ENCODE results near the gene UMAD1.

The UMAD1 gene

DNA sequence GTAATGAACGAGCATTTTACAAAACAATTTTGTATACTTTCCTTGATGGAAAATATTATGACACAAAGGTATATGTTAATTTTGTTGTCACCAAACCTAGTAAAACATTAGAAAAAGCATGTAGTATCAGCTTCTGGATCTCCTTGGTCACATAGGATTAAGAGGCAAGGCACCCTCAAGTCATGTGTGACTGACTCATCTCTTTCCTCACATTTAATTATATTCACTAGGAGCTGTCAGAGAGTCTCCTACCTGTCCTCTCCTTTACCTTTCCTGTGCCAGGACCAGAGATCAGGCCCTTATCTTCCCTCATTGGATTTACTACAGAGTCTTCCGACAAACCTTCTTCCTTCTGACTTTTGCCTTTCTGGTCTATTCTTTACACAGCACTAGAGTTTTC, 189.1 kb downstream of the UMAD1 start:
- no peak for DNase-seq (ENCODE audit: low read depth in 3 of 3, low spot score in 1 of 3)

DNA sequence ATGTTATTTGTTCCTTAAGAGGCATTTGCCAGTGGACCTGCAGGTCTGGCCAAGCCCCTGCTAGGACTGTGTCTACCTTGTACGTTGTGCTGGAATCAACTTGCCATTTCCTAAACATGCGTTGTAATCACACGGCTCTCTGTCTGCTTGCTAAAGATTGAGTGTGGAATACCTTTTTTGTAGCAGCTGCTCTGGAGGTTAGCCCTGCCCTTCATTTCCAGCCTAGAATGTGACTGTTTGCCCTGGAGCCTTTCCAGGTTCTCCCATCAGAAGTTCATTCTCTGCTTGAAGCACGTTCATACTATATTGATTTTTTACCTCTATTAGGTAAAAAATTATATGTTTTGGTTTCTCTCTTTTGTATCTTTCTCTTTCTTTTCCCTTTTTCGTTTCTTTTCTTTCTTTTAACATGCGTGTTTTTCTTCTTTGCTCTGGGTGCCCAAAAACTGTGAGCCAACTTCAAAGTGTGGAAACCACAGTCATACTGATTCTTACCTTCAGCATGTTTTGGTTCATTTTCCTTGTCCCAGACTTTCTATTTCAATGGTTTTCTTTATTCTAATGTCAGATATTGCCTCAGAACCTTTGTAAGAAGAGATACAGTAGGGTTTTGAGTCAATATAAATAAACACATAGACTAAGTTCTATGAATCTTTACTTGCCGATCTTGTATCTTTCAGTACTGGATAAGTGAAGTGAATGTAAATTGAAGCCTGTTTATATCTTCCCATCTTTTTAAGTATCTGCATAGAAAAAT, 189.7 kb downstream of the UMAD1 start:
- no peak for DNase-seq (ENCODE audit: low read depth in 3 of 3, low spot score in 1 of 3)

DNA sequence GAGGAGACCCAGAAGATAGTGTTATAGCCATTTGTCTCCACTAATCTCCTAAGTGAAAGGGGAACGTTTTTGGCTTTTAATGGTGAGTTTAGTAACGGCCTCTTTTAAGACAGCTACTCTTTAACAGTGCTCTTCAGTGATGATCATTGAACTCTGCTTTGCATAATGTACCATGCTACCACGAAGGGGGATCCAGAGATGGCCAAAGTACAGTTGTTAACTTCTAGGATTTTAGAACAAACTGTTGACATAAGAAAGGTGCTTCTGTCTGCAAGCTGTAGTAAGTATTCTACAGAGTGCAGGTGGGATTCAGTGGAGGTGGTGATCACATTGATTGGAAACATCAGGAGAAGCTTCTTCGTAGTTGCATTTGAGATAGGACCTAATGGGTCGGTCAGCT, 192.0 kb downstream of the UMAD1 start:
- no peak for DNase-seq (ENCODE audit: low read depth in 3 of 3, low spot score in 1 of 3)

DNA sequence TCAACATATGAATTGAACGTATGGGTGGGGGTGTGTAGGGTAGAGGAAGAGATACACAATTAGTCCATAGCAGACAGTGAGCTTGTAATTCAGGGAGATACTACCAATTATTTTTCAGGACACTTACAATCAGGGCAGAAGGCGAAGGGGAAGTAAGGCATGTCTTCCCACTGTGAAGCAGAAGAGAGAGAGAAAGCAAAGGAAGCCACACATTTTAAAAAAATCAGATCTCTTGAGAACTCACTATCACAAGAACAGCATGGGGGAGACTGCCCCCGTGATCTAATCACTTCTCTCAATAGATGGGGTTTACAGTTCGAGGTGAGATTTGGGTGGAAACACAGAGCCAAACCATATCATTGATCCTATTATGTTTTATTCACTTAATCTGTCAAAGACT, 194.2 kb downstream of the UMAD1 start:
- no peak for DNase-seq (ENCODE audit: low read depth in 3 of 3, low spot score in 1 of 3)

DNA sequence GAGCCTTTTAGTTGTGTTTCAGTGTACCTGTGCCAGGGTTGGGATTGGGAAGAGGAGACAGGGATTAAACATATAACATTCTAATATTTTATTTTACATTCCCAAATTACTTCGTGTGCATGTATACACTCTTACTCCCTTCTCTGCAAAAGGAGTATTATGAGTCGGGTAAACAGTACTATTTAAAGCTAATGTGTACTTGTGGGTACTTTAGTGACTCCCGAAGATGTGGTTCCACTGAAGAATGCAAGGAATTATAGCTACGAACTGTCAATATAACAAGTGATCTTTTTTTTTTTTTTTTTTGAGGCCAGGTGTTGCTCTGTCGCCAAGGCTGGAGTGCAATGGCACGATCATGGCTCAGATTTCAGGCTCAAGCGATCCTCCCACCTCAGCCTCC, 200.5 kb downstream of the UMAD1 start:
- DNase-seq (ENCODE audit: low read depth in 3 of 3, low spot score in 1 of 3), result no peak

DNA sequence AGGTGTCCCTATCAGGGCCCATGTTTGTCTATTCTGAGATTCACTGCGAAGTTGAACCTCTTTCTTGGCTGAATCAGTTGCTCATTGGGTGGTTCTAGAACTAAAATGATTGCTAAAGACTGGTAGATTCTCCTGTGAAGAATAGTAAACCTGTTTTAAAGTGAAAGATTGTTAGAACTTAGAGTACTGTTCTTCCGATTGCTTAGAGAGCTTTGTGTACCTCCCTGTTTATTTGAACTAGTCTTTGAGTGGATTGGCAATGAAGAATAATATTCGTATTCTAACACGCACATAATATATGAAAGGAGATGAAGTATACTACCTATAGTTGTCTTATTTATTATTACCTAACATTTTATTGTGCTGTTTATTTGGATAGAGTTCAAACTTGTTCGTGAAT, 202.7 kb downstream of the UMAD1 start:
- DNase-seq (ENCODE audit: low read depth in 3 of 3, low spot score in 1 of 3), result no peak

DNA sequence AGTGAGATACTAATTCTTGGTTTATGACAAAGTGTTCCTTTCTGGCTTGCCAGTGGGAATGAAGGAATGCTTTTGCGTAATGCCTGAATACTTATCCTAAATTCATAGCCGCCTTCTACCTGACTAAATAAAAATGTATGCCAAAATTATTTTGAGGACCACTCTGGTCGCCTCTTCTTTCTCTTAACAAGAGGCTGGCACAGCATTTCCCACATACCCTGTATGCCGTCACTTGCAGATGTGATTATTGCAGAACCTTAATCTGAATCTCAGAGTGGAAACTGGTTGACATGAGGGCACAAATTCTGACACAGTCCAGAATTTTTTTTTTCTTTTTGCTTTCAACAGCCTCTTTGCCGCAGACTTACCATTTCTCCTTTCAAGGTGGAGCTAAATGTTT, 203.4 kb downstream of the UMAD1 start:
- no peak for DNase-seq (ENCODE audit: low read depth in 3 of 3, low spot score in 1 of 3)

DNA sequence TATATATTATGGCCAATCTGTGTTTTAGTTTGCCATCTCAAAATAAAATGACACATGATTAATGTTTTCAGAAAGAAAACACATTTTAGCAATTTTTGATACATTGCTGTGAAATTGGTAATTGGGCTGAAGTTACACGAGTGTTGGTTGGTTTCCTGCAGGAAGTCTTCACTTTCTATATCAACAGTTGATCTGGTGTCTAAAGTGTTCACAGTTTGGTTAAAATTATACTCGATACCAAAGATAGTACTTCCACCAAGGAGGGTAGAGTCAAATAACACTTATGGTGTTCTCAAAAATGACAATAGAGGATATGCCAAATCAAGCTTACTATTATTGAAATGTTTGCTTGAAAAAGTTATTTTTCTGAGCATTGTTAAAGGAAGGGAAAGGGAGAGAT, 207.7 kb downstream of the UMAD1 start:
- no peak for DNase-seq (ENCODE audit: low read depth in 3 of 3, low spot score in 1 of 3)

DNA sequence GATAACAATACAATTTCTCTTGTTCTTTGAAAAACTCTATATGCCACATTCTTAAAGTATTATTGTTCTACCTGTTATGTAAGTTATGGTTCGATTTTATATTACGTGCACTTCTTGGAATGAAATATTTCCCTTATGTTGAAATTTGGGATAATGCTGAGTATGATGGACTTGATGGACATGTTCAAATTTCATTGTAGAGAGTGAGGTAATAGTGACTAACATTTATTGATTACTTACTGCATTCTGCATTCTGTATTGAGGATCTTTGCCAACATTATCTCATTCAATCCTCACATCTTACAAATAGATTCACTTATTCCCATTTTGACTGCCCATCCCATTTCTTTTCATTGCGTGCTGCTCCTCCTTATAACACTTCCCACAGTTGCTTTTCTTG, 208.3 kb downstream of the UMAD1 start:
- no peak for DNase-seq (ENCODE audit: low read depth in 3 of 3, low spot score in 1 of 3)

DNA sequence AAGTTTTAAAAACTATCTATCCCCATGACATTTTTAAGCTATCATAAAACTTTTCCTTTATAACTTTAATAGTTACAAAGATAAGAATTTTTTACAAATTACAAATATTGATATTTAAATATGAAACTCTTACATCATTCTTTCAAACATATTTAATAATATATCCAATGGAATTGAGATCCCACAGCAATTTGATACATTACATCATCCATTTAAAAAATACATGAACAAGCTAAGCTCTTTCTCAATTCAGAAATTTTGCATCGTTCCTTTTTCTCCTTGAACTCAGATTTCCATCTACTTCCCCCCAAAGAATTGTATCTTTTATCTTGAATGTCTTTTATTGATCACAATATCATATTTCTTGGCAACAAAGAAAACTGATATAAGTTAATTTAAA, 209.6 kb downstream of the UMAD1 start:
- DNase-seq (ENCODE audit: low read depth in 3 of 3, low spot score in 1 of 3), result no peak

DNA sequence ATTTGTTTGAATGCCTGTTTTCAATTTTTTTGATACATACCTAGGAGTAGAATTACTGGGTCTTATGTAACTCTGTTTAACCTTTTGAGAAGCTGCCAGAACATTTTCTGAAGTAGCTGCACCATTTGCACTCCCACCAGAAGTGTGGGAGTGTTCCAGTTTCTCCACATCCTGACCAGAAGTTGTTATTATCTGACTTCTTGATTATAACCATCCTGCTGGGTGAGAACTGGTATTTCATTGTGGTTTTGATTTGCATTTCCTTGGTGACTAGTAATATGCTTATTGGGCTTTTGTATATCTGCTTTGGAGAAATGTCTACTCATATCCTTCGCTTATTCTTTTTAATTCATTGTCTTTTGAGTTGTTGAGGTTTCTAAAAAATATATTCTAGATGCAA, 210.8 kb downstream of the UMAD1 start:
- DNase-seq (ENCODE audit: low read depth in 3 of 3, low spot score in 1 of 3), result no peak

DNA sequence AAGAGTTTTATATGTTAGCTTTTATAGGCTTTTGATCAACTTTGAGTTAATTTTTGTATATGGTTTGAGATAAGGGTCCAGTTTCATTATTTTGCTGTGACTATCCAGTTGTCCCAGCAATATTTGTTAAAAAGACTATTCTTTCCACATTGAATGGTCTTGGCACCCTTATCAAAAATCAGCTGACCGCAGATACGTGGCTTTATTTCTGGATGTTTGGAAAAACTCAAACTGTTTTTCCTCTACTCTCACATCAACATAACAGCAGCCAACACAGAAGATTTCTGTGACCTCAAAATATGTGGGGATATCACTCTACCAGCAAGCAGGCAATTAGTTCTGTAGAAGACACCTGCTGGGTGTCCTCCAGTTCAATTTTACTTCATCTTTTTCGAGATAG, 211.4 kb downstream of the UMAD1 start:
- DNase-seq (ENCODE audit: low read depth in 3 of 3, low spot score in 1 of 3), result no peak

DNA sequence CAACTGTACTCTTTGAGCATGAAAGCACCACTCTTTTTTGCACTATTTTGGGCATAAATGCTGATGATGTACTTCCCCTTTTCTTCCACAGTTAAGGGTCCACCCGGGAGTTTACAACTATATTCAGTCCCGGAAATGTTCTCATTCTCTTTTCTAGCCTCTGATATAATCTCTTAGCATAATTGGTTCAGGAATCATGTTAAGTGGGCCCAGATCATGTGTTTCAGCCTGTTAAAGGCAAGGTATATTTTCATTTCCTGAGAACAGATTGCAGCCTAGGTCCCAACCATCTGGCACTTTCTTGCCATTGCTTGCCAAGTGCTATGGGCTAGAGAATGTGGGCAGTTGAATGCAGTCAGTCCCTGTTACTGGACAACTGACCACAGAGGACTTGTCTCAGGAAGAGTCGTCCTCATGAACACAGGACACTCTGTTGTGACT, 216.6 kb downstream of the UMAD1 start:
- DNase-seq (ENCODE audit: low read depth in 3 of 3, low spot score in 1 of 3), result no peak

DNA sequence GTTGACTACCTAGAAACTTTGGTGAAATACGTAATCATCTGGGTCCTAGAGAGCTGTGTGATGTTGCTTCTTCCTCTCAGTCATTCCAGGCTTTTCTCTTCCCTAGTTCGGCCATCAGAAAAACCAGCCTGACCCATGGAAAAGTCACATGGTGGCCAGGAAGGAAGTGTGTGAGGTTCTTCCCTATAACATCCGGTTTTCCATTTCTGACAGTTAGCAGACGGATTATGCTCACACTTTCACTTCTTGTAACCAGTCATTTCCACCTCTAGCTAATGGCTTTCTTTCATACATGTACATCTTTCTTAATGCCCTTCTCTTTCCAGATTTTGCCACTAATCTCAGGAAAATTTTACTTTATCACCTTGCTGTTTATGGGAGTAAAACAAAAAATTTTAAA, 218.0 kb downstream of the UMAD1 start:
- no peak for DNase-seq (ENCODE audit: low read depth in 3 of 3, low spot score in 1 of 3)

DNA sequence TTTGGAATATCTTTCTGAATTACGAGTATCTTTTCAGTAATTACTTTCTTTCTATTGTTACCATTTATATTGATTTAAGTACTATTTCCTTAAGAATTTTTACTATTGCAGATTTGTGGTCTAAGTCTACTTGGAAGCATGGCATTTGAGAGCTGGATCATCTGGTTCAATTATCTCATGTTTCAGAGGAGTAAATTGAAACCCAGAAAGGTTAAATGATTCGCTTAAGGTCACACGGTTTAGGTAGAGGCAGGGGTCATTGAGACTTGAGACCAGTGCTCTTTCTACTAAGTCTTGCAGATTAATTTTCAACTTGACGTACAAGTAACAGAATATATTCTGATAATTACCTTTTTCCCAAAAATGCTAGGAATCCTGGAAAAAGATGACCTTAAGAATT, 218.9 kb downstream of the UMAD1 start:
- no peak for DNase-seq (ENCODE audit: low read depth in 3 of 3, low spot score in 1 of 3)

DNA sequence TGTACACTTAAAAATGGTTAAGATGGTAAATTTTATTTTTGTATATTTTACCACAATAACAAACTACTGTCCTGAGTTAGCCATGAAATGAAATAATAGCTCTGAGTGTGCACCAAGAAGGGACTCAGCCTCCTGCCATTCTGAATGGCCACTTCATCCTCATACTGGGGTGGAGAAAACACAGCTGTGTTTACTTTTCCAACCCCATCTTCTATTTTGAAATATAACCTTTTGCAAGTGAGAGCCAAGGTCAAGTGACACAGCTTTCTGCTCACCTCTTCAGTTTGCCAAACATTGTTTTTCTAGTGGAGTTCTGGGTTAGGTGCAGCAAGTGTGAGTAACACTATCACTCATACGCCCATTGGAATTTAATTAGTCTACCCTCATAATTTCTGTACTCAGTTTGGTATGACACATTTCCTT, 220.7 kb downstream of the UMAD1 start:
- DNase-seq (ENCODE audit: low read depth in 3 of 3, low spot score in 1 of 3), result no peak

DNA sequence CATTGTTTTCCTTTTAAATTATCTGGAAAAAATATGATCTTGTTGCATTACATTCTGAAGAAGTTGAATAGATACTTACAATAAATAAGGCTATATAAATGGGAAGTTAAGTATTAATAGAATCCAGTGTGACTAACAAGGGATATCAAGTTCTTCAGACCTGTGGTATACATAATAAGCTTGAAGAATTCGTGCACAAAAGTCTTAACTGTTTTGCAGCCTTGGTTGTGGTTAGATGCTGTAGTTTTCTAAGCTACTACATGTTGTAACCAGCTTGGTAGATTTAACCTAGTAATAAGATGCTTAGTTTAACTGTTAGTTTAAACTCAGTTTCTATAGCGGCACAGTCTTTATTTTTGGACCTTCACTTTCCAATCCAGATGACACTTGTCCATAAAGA, 221.8 kb downstream of the UMAD1 start:
- no peak for DNase-seq (ENCODE audit: low read depth in 3 of 3, low spot score in 1 of 3)

DNA sequence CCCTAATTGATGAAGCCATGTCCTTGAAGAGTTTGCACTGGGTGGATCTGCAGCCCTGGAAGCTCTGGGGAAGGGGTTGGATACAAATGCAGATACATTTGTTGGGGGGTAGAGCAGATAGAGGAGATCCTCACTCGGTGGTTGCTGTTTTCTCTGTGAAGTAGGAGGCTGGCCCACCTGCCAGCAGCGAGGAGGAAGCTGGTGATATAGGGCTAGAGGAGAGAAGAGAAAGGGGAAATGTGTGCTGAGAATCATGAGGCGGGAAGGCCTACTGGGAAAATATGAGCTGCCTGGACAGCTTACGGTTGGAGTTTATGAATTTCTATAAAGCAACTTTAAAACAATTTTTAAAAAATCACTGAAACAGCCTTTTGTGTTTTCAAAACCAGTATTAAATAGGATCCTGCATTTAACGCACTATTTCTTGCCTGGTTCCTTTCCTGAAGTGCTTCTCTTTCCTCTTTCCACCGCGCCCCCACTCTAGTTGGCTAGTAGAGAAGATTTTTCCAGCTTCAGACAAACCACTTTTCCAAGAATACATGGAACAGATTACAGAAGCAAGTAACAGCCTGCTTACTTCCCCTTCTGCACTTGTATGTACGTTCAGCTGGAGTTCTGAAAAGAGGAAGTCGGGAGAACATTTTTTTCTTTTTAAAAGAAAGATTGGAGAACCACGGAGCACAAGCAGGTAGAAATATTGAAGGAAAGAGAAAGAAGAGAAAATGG, 227.5 kb downstream of the UMAD1 start:
- DNase-seq (ENCODE audit: low read depth in 3 of 3, low spot score in 1 of 3), result no peak

DNA sequence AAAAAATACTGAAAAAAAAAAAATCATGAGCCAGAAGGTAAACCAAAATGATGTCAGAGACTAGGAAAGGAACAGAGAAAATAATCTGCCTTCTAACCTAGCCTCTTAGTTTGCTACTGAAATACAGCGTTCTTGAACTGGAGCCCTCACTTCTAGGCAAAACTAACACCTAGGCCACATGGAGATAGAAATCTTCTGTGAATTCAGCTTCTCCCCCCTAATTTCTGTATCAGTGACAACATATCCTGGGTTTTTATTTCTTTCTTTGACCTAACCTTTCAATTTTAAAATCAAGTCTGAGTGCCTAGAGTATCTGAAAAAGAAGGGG, 228.0 kb downstream of the UMAD1 start:
- DNase-seq (ENCODE audit: low read depth in 3 of 3, low spot score in 1 of 3), result no peak

DNA sequence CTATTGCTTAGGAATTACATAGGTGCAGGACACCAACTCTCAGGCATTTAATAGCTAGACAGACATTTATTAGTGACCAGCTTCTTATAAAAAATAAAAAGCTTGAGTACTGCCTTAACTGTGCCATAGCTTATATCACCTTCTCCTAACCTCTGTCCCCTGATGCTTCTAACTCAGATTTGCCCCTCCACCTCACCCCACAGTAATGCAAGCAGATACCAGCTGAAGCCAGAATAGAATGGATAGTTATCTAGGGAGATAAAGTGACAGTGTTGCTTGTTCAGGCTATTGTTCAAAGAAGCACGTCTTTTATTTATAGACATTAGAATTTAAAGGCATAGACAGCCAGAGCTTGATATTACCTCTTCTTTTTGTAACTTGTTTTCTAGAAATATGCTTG, 228.5 kb downstream of the UMAD1 start:
- DNase-seq (ENCODE audit: low read depth in 3 of 3, low spot score in 1 of 3), result no peak

DNA sequence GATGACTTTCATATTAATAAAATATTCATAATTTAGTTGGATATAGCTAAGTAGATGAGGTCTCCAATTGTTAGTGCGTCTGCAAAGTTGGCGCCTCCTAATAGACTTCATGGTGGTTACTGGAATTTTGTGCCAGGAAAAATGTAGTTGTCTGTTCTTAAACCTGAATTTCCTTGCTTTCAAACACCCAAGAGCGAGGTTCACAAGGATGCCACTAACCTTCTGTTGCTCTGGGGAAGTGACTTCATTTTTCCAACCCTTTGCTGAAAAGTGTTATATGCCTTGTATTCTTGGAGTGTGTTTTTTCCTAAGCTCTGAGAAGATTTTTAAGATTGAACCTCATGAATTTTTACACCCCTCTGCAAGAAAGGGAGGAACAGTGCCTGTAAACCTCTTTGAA, 229.1 kb downstream of the UMAD1 start:
- DNase-seq (ENCODE audit: low read depth in 3 of 3, low spot score in 1 of 3), result no peak

DNA sequence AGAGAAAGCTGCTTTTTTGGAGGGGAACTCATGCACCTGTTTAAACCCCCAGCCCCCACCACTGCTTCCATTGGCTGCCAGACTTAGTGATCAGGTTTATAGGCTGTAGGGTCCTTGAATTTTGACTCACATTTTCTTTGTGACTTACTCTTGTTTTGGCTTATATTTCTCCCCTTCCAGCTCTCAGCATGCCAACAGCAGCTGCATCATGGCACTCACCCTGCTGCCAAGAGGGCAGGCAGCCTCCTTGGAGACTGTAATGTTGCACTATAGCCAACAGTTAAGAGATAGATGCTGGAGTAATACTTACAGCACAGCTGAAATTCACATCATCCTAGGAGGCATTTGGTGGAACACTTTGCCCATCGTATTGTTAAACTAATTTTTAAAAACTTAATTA, 230.0 kb downstream of the UMAD1 start:
- no peak for DNase-seq (ENCODE audit: low read depth in 3 of 3, low spot score in 1 of 3)

DNA sequence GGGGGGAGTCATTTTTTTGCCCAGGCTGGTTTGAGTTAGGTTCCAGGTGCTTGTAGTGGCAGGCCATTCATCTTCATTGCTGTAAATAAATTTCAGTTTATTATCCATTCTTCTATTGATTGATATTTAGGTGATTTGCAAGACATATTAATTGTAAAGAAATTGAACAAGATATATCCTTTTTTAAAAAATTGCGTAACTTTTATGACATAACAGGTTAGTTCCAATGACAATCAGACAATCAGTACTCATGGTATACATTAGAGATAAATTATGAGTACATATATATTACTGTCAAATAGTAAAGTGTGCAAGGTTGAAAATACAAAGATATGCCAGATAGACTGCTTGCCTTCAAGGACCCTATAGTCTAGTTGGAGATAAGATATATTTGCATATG, 235.9 kb downstream of the UMAD1 start:
- DNase-seq (ENCODE audit: low read depth in 3 of 3, low spot score in 1 of 3), result no peak

Measured in stimulated activated CD4-positive, alpha-beta T cell treated with anti-CD3 and anti-CD28 coated beads, TNF-alpha, amount 100 ng/mL, for 1 hour (primary cell).